22Rv1 (cell line): Measurements from ENCODE around the gene PLEKHA5.
A peak's percentile ranks its signal among the peaks of the same experiment; 100 is the strongest.
"Not testable (repeated sequence)": the region's sequence is repeated elsewhere in the genome, so short reads cannot be mapped to it uniquely, and the experiment has no call there.

Experiments used
- H3K27ac ChIP-seq: fragments of 450-650 bp; 2 replicates; pipeline ENCODE4 v1.5.1; 2017
- CTCF ChIP-seq: fragments of 450-650 bp; IDR thresholded peaks from 2 replicates; pipeline ENCODE4 v1.5.1; 2017; ENCODE audit warnings: mild to moderate bottlenecking
- ZFX ChIP-seq: fragments of 450-650 bp; IDR thresholded peaks from 2 replicates; pipeline ENCODE4 v1.6.1; 2017; ENCODE audit warnings: antibody characterized with exemption, borderline replicate concordance

Gene PLEKHA5

DNA sequence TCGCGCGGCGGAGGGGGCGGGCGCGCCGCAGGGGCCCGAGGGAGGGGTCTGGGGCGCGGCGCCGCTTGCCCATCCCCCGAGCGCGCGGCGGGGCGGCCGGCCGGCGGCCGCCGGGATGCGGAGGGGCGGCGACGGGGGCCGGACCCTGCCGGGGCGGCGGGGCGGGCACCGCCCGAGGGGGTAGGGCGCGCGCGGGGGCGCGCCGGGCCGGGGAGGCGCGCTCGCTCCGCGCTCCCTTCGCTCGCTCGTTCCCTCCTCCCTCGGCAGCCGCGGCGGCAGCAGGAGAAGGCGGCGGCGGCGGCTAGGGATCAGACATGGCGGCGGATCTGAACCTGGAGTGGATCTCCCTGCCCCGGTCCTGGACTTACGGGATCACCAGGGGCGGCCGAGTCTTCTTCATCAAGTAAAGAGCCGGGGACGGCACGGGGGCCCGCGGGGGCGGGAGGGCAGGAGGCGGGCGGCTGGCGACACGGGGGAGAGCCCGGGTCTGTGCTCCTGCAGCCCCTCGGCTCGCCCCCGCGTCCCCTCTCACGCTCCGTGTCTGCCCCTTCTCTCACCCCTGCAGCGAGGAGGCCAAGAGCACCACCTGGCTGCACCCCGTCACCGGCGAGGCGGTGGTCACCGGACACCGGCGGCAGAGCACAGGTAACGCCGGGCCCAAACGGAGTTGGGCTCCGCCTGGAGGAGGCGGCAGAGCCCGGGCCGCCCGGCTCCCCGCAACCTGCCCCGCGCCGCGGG lies at the start of gene PLEKHA5:
Gene PLEKHA5 (plus strand): TSS at position 248 of the 738 bp plus-strand sequence. CDS start 67 bp downstream, at position 315.
- peak; percentile 45 for TF ChIP-seq CTCF
- no peak for TF ChIP-seq ZFX
- peak within 1 kb of the TSS; percentile 95 for H3K27ac ChIP-seq

- no peak overlapping the region for H3K27ac ChIP-seq
- TF ChIP-seq CTCF (no peak), ZFX (no peak)
Measured at GRCh38 chr12:19080918-19081317, 48.6 kb upstream of the PLEKHA5 start.

GRCh38 chr12:19082365-19082911 lies 47.1 kb upstream of the PLEKHA5 start:
- TF ChIP-seq ZFX = no peak
- TF ChIP-seq CTCF = no peak
- H3K27ac ChIP-seq = no peak overlapping the region

GRCh38 chr12:19084547-19084946 lies 45.0 kb upstream of the PLEKHA5 start:
- no peak overlapping the region for H3K27ac ChIP-seq
- TF ChIP-seq ZFX (no peak), CTCF (no peak)

GRCh38 chr12:19085090-19085489 lies 44.4 kb upstream of the PLEKHA5 start:
- TF ChIP-seq CTCF (no peak), ZFX (no peak)
- no peak overlapping the region for H3K27ac ChIP-seq

DNA sequence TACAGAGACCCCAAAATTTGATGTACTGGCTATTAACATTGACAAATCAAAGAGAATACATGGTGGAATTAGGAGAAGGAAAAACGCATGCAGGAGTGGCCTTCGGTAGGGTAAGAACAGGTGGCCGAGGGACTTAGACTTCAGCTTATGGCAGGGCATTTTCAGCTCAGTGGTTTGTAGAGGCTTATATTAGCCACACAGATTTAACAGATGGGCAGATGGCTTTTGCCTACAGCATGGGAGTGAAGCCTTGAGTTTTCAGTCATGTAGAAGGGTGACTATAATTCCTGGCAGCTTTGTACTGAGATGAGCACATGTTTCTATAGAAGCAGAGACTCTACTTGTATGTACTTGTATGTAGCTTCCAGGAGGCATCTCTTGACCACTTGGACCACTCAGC lies 40.9 kb upstream of the PLEKHA5 start:
- TF ChIP-seq CTCF (no peak), ZFX (no peak)

DNA sequence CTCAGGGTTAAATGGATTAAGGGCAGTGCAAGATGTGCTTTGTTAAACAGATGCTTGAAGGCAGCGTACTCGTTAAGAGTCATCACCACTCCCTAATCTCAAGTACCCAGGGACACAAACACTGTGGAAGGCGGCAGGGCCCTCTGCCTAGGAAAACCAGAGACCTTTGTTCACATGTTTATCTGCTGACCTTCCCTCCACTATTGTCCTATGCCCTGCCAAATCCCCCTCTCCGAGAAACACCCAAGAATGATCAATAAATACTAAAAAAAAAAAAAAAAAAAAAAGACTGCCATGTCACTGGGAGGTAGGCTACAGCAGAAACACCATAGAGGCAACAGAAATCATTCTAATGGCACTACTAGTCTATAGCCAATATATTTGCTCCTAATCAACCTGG lies 37.1 kb upstream of the PLEKHA5 start:
- H3K27ac ChIP-seq = not testable (repeated sequence)

More for the DNA sequence above, 40.9 kb upstream of the PLEKHA5 start:
- H3K27ac ChIP-seq = no peak overlapping the region
